Stimulated activated CD8-positive, alpha-beta memory T cell treated with anti-CD3 and anti-CD28 coated beads, Interleukin-12 subunit alpha, Interleukin-12 subunit beta, amount 100 ng/mL, for 4 hours (primary cell): ENCODE data around the gene BMERB1.

ENCODE experiments used
- DNase-seq: peaks from one replicate; pipeline ENCODE4 v3.0.0-alpha.2; 2020; ENCODE audit warnings: low read depth

BMERB1 gene

DNA sequence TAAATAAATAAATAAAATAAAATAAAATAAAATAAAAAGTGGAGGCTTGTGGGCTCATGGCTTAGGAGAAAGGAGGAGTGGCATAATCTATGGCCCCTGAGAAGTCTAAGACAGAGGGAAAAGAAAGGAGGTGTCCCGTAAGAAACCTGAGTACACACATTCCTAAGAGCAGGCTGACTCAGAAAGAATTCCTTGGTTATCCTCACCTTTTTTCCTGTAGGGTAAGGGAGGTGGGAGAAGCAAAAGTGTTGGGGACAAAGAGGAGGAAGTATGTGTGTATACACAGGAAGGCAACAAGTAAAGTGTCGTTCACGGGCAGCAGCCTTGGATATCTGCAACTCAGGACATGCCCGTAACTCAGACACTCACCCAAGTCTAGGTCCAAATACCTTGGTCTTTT, 179.3 kb downstream of the BMERB1 start:
- DNase-seq = no peak

DNA sequence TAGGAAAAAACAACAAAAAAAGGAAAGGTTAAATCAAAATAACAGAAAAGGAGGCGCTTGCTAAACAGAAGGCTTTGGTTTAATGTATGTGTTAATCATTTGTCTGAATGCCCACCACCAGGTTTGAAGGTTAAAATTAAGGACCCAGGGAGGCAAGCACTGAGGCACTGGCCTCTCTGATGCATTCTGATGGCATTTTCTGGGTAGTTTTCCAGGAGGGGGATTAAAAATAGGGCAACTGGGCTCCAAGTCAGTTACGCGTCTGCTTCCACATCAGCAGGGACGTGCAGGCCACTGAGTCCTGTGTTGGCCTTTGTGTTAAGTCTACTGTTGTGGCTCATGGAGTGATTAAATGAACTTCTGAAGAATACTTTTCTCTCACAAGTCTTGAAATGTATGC, 181.6 kb downstream of the BMERB1 start:
- DNase-seq = no peak

DNA sequence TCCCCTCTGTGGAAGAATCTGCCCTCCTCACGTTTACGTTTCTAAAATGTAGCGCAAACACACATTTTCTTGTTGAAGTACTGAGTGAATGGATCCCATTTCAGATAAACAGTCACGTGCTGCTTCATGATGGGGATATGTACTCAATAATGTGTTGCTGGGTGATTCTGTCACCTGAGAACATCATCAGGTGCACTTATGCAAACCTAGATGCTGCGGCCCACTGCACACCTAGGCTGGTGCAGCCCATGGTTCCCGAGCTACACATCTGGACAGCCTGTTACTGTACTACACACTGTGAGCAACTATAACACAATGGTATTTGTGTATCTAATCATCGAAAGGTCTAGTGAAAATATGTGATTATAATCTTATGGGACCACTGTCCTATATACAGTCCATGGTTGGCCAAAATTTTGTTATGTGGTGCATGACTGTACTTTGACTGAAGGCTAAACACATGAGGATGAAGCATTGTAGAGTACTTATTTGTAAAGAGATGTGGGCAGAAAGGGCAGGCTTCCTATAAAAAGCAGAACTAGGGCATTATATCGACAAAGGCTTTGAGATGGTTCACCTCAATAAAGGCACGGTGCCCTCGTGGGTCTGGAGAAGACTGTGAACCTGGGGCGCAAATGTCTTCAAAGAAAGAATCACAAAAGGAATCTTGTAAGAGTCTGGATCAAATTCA, 182.2 kb downstream of the BMERB1 start:
- no peak for DNase-seq

DNA sequence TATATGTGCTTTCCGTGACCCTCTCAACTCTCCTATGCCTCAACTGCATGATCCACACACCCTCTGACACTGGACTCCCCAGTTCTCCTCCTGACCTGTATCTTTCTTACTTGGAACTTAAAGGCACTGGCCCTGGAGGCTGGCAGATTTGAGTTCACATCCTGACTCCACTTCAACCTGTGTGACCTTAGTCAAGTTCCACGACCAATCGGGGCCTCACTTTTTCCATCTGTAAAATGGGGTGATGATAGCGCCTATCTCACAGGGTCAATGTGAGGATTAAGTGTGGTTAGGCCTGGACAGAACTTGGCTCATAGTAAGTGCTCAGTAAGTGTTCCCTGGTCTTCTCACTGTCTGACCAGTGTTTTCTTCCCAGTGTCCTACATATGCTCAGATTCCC, 183.5 kb downstream of the BMERB1 start:
- DNase-seq = no peak

- DNase-seq = no peak
Measured at GRCh38 chr16:15618392-15618791, 184.0 kb downstream of the BMERB1 start.

DNA sequence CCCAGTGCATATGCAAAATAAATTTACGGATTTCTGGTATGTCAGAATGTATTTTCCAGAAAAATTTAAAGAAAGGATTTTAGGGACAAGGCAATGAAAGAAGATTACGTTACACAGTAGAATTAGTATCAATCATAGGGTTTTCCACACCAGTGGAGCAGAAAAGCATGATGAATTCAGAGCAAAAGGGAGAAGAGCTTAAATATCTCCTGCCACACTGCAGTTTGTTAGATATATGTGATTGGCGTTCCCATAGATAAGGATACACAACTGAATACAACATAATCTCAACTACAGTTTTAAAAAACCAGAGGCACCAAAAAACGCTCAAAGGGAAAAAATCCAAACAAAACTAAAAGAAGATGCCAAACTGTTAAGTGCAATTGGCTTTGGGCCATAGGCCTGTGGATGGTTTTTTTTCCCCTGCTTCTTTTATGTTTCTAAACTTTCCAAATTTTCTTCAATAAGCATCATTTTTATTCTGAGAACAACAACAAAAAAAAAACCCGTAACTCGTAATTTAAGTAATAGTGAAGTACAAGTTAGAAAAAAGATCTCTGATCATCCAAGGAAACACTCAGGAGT, 186.3 kb downstream of the BMERB1 start:
- DNase-seq = no peak

- no peak for DNase-seq
Measured at GRCh38 chr16:15621456-15621855, 187.1 kb downstream of the BMERB1 start.

DNA sequence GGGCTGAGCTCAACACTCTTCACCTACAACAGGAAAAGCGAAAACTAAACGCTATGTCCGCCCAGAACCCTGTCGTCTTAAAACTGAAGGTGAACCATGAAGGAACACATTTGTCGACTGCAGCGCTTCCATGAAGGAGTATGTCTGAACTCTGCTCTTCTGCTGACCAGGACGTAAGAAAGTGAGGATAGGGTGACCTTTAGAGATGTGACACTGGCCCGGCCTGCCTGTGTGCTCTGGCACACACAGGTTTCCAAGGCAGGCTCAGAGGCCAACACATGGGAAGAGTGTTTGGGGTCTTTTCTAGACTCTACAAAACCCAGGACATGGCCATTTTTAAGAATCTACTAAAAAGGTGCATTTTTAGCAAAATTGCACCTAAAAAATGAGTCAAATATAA, 187.5 kb downstream of the BMERB1 start:
- DNase-seq = no peak

GRCh38 chr16:15631730-15632409, 197.5 kb downstream of the BMERB1 start:
- no peak for DNase-seq

DNA sequence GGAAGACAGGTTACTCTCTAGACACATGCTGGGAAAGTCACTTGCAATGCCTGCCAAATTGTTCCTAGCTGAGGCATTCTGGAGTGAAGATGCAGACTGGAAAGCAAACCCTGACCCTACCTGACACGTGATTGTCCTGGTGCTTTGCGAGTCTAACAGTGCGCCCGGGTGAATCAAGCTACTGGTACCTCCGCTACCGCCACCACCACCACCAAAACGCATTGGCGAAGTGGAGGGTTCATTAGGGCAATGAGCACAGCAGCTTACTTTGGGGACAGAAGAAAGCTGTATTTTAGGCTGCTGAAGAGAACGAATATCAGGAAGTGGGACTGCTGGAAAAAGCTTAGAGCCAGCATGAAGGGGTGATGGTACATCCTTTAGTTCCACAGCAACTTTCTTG, 201.5 kb downstream of the BMERB1 start:
- no peak for DNase-seq

GRCh38 chr16:15636392-15636873, 202.0 kb downstream of the BMERB1 start:
- no peak for DNase-seq
